ENCODE measurements around the gene SYT8. TPM values are rescaled to one million over a fixed set of nuclear protein-coding genes. Genes with fewer than 3 reads are reported as not detected.

SYT8 gene
- total RNA-seq, 1 donor from 2014 or later, result 1.2 TPM

- H3K4me1 ChIP-seq, result peaks cover 15% of the 10 kb centered on the region
- no peak for DNase-seq (ENCODE audit: extremely low spot score in 2 of 2)
- H3K27me3 ChIP-seq, result no peaks in the 10 kb centered on the region
- H3K9me3 ChIP-seq, result no peaks in the 10 kb centered on the region
- intact Hi-C loops (cut with DNase I), result no loop called here
- H3K36me3 ChIP-seq, result no peaks in the 10 kb centered on the region
- H3K27ac ChIP-seq, result no peak overlapping the region
- TF ChIP-seq POLR2AphosphoS5 (IDR thresholded peaks at IDR 0.05; ENCODE audit: insufficient read depth in 1 of 2, low read depth in 1 of 2) (no peak), CTCF (IDR thresholded peaks at IDR 0.05) (no peak)
- no peak overlapping the region for H3K4me3 ChIP-seq
Observed at GRCh38 chr11:1845095-1845429, 10.3 kb downstream of the SYT8 start.

DNA sequence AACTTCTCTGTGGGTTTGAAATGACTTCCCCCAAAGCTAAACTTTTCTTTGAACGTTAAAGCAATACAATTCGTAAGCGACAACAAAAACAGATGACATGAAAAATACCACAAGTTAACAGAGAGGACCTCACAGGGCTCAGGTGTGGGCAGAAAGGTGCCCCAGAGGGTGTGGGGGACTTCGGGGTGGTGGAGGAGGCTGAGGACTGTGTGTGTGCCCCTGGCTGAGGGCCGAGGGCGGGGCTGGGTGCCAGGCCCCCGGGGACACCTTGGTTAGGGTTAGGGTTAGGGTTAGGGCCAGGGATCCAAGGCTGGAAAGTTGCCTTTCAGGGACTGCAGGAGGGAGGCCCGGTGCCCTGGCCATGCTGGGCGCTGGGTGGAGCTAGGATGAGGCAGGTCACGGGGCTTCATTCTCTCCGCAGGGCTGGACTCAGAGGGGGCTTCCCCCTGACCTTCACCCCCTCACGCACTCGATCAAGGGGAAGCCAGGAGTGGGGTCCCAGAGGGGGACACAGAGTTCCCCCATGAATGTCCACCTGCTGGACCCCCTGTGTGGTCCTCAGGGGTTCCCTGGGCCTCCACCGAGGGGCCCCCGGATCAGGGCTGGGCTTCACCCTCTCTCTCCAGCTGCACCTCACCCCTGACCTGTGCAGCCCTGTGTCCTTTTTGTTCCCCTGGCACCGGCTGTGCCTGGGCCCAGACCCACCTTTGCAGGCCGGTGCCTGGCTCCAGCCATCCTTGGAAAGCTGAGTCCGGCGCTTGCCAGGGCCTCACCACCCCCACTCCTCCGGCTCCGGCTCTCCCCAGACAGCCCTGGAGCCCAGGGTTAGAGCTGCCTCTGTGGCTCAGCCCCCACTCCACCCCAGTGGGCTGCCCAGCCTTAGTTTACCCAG lies 11.0 kb downstream of the SYT8 start:
- no peak for DNase-seq (ENCODE audit: extremely low spot score in 2 of 2)
- Histone ChIP-seq H3K27ac (no peak overlapping the region), H3K9me3 (no peaks in the 10 kb centered on the region), H3K36me3 (no peaks in the 10 kb centered on the region), H3K27me3 (no peaks in the 10 kb centered on the region), H3K4me3 (no peak overlapping the region), H3K4me1 (peaks cover 15% of the 10 kb centered on the region)
- no peak for TF ChIP-seq POLR2A (IDR thresholded peaks at IDR 0.05)
- no peak for TF ChIP-seq CTCF (IDR thresholded peaks at IDR 0.05)
- no peak for TF ChIP-seq POLR2AphosphoS5 (IDR thresholded peaks at IDR 0.05; ENCODE audit: insufficient read depth in 1 of 2, low read depth in 1 of 2)
- intact Hi-C loops (cut with DNase I), result no loop called here

DNA sequence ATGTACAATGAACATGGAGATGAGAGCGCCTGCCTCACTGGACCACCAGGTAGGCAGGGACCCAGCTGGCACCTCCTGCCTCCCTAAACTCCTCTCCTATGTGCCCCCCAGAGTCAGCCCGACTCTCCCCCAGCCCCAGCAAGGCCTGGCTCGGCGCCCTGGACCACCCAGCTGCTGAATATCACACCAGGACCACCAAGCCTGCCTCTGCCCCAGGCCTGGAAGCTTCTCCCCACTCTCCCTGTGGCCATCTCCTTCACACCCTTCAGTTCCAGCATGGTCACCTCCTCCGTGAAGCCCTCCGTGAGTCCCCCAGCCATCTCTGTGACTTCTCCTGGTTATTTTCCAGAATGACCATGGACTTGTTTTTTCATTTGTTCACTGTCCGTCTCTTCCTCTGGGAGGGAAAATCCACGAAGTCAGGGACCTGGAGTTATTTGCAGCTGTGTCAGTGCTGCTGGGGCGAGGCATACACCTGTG lies 11.7 kb downstream of the SYT8 start:
- intact Hi-C loops (cut with DNase I), result no loop called here

GRCh38 chr11:1847006-1847735 lies 12.4 kb downstream of the SYT8 start:
- TF ChIP-seq CTCF (IDR thresholded peaks at IDR 0.05) (no peak), POLR2A (IDR thresholded peaks at IDR 0.05) (no peak), POLR2AphosphoS5 (IDR thresholded peaks at IDR 0.05; ENCODE audit: insufficient read depth in 1 of 2, low read depth in 1 of 2) (no peak)
- Histone ChIP-seq H3K9me3 (no peaks in the 10 kb centered on the region), H3K36me3 (no peaks in the 10 kb centered on the region), H3K27me3 (no peaks in the 10 kb centered on the region), H3K4me3 (no peak overlapping the region), H3K27ac (no peak overlapping the region), H3K4me1 (peaks cover 15% of the 10 kb centered on the region)
- intact Hi-C loops (cut with DNase I), result no loop called here
- no peak for DNase-seq (ENCODE audit: extremely low spot score in 2 of 2)

More for the DNA sequence above, 11.7 kb downstream of the SYT8 start:
- H3K27ac ChIP-seq, result no peak overlapping the region
- H3K4me1 ChIP-seq, result peaks cover 15% of the 10 kb centered on the region
- no peaks in the 10 kb centered on the region for H3K9me3 ChIP-seq
- TF ChIP-seq POLR2A (IDR thresholded peaks at IDR 0.05) (no peak), CTCF (IDR thresholded peaks at IDR 0.05) (no peak)
- H3K4me3 ChIP-seq, result no peak overlapping the region
- H3K27me3 ChIP-seq, result no peaks in the 10 kb centered on the region
- no peaks in the 10 kb centered on the region for H3K36me3 ChIP-seq
- no peak for DNase-seq (ENCODE audit: extremely low spot score in 2 of 2)

All from vagina (tissue), 2 donors.